ENCODE results near the gene PRXL2A.

- no peak for TF ChIP-seq CTCF (IDR thresholded peaks at IDR 0.05)
- no peak for TF ChIP-seq POLR2A (IDR thresholded peaks at IDR 0.05)
- TF ChIP-seq POLR2AphosphoS5 (IDR thresholded peaks at IDR 0.05): no peak
Observed at GRCh38 chr10:80461208-80462183, 53.1 kb downstream of the PRXL2A start.
